Adrenal gland (tissue), 5 donors: ENCODE data around the gene EFEMP2.

Experiments used
- POLR2A ChIP-seq, 2 donors: fragments of 450-650 bp; IDR thresholded peaks; one replicate each; pipeline ENCODE4 v1.6.1; 2017; ENCODE audit warnings: antibody characterized with exemption in 2 of 2, mild to moderate bottlenecking in 2 of 2, moderate library complexity in 1 of 2
- TF ChIP-seq, protein P1 (sequence below), 6 experiments: fragments of 450-650 bp in 4 of 6; fragments of 200-600 bp in 2 of 6; sonication (generic) in 1 of 6; IDR thresholded peaks; 1 replicate in 5 of 6; 2 replicates in 1 of 6; pipeline versions ENCODE4 v1.5.1 to v1.8.0; 2016 to 2021; ENCODE audit warnings: antibody characterized with exemption in 6 of 6, mild to moderate bottlenecking in 2 of 6, moderate library complexity in 1 of 6
- donor health status: DM: no; HTN: no; CAD: no.

DNA sequence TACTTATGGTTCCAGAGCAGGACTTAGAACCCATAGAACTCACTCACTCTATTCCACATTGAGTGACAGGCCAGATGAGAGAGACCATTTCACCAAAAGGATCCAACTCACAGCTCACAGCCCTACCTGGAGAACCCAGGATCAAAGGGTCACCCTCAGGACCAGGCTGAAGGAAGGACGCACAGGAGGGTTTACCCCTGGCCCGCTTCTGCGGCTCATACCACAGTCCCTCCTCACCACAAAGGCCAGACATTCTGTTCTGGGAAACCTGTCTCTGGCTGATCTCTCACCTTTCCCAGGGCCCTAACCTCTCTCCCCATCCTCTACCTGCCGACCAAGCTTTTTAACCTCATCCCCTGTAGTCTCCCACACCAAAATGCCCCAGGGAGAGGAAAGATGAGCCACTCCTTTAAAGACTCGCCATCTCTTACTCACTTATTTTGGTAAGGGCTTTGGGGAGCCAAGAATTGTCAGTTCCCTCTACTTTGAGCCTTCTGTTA lies 22.9 kb upstream of the EFEMP2 start:
- TF ChIP-seq, protein P1, sequence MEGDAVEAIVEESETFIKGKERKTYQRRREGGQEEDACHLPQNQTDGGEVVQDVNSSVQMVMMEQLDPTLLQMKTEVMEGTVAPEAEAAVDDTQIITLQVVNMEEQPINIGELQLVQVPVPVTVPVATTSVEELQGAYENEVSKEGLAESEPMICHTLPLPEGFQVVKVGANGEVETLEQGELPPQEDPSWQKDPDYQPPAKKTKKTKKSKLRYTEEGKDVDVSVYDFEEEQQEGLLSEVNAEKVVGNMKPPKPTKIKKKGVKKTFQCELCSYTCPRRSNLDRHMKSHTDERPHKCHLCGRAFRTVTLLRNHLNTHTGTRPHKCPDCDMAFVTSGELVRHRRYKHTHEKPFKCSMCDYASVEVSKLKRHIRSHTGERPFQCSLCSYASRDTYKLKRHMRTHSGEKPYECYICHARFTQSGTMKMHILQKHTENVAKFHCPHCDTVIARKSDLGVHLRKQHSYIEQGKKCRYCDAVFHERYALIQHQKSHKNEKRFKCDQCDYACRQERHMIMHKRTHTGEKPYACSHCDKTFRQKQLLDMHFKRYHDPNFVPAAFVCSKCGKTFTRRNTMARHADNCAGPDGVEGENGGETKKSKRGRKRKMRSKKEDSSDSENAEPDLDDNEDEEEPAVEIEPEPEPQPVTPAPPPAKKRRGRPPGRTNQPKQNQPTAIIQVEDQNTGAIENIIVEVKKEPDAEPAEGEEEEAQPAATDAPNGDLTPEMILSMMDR (IDR thresholded peaks at IDR 0.05) = no peak
- no peak for TF ChIP-seq POLR2A (IDR thresholded peaks at IDR 0.05)
